Muscle of back (tissue), 11 donors: ENCODE results near the gene ZNF831. TPM values are rescaled to one million over a fixed set of nuclear protein-coding genes. Genes with fewer than 3 reads are reported as not detected.

Experiments
- DNase-seq, 3 donors: peaks; one replicate each; pipeline versions ENCODE4 v3.0.0 to v3.0.0-alpha.2; 2013
- polyA plus RNA-seq, 10 donors: library from polyadenylated mRNA; unstranded; fragments of 120-200 nt; gene quantifications; one replicate each; pipeline ENCODE4 v1.2.1, GENCODE V29; 2013; ENCODE audit not compliant: insufficient read length in 10 of 10

The ZNF831 gene
- polyA plus RNA-seq, 10 donors, result 0.05 to 0.86 (median 0.17) TPM

DNA sequence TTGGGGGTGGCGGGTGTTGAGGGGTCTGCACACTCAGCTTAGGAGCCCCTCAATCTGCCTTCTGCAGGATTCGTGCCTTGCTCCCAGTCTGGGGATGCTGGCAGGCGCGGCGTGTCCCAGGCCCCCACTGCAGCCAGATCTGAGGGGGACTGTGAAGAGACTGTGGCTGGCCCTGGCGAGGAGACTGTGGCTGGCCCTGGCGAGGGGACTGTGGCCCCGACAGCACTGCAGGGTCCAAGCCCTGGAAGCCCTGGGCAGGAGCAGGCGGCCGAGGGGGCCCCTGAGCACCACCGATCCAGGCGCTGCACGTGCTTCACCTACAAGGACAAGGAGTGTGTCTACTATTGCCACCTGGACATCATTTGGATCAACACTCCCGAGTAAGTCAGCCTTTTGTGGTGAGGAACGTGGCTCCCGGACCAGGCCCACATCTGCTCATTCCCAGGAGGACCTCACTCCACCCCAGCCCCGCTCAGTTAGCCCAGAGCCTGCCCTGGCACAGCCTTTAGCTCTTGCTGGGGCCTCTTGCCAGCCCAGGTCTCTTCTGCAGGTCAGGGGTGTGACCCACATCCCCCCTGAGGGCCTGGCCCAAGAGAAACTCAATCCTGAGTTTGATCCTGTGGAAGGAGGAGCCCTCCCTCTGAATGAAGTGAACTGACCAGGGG lies 137.9 kb downstream of the ZNF831 start:
- no peak for DNase-seq

DNA sequence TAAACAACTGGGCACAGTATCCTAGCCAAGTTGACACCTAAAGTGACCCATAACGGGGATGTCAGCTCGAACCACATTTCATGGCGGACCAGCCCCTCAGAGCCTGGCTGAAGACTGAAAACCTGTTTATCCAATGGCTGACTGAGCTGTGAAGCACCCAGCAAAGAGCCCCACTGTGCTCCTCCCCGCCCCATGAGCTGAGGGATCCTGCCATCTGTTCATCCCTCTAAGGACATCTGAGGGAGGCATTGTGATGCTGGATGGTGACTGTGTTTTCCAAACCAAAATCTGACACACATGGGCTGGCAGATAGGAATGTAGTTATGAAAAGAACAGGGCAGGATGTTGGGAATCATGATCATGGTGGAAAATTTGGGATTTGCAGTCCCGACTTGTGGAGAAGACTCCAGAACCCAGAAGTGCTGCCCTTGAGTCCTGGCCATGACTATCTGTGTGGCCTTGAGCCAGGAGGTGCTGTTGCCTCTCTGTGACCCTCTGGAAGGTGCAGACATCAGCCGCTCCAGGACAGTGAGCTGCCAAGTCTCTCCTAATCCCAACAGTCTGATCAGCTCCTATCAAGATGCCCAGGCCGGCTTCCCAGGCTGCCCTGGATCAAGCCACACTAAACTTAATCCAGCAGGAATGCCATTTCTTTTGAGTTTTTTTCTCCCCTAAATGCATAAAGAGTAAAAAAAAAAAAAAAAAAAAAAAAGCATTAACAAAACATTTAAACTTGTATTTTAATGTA lies 142.5 kb downstream of the ZNF831 start:
- DNase-seq, result no peak

DNA sequence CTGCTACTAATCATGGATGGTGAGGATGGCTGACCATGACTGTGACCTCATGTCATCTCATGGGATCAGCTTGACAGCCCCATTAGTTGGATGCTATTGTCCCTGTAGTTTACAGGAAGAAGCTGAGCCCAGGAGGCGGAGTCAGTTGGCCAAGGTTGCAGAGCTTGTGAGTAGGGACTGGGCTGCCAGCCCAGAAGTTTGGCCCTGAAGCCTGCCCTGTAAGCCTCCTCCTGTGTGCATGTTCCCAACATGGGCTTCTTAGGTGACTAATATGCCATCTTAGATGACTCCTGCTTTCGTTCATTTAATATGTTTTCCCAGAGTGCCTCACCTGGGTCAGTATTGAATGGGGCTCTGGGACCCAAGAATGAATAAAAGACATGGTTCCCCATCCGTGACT lies 143.6 kb downstream of the ZNF831 start:
- no peak for DNase-seq

Other genes with a start within 250 kb of the ZNF831 start
- gene NELFCD, start 182.6 kb upstream of the ZNF831 start, polyA plus RNA-seq, result 10 to 100 TPM; 46.2 to 80.5 (median 59.5) TPM
- 10 to 100 TPM; 58.6 to 98.5 (median 71.9) TPM for gene CTSZ, start 156.6 kb upstream of the ZNF831 start, polyA plus RNA-seq
- 1 to 10 TPM in 3 of 10 donors, under 1 TPM in 7; 0.32 to 1.4 (median 0.83) TPM for gene TUBB1, start 144.4 kb upstream of the ZNF831 start, polyA plus RNA-seq
- 100 to 1,000 TPM; 157 to 199 (median 173) TPM for gene ATP5F1E, start 131.5 kb upstream of the ZNF831 start, polyA plus RNA-seq
- gene PRELID3B, start 121.0 kb upstream of the ZNF831 start, polyA plus RNA-seq, result 10 to 100 TPM; 42.7 to 59.0 (median 51.0) TPM
- 10 to 100 TPM; 15.7 to 38.2 (median 26.3) TPM for gene EDN3, start 136.8 kb downstream of the ZNF831 start, polyA plus RNA-seq